ENCODE results near the gene TMEM98. TPM values are rescaled to one million over a fixed set of nuclear protein-coding genes. Genes with fewer than 3 reads are reported as not detected.

Gene TMEM98
- total and polyA plus RNA-seq, 11 donors: 5.7 to 35.8 (median 13.3) TPM

DNA sequence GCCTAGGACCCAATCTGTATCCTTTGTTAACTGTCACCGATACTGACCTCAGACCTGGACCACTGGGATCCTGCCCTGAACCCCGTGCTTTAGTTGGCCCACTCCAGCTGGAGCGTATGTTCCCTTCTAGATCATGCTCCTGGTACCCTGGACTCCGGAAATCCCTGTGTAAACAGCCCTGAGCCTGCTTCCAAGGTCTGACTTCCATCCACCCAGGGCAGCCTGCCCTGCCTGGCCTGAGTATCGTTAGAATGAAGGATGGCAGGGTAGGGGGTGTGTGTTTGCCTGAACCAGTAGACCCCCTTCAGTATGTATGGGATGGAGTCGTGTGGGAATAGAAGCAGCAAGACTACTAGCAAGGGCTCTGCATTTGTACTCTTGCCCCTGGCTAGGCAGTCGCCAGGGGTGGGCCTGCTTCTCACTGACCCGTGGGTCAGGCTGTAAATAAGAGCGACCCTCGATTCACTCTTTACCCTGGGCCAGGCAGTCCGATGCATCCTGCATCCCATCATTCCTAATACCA, 691 bp upstream of the TMEM98 start:
- peak overlapping the region; percentile 27 to 82 (median 62) for H3K4me3 ChIP-seq
- intact Hi-C loops (cut with DNase I): no loop called here
- H3K36me3 ChIP-seq: no peaks in the 10 kb centered on the region
- H3K27me3 ChIP-seq: peaks cover 0 to 27% (median 2%) of the 10 kb centered on the region in 9 donors
- DNase-seq: no peak
- TF ChIP-seq POLR2A (IDR thresholded peaks at IDR 0.05): no peak
- TF ChIP-seq, protein P1, sequence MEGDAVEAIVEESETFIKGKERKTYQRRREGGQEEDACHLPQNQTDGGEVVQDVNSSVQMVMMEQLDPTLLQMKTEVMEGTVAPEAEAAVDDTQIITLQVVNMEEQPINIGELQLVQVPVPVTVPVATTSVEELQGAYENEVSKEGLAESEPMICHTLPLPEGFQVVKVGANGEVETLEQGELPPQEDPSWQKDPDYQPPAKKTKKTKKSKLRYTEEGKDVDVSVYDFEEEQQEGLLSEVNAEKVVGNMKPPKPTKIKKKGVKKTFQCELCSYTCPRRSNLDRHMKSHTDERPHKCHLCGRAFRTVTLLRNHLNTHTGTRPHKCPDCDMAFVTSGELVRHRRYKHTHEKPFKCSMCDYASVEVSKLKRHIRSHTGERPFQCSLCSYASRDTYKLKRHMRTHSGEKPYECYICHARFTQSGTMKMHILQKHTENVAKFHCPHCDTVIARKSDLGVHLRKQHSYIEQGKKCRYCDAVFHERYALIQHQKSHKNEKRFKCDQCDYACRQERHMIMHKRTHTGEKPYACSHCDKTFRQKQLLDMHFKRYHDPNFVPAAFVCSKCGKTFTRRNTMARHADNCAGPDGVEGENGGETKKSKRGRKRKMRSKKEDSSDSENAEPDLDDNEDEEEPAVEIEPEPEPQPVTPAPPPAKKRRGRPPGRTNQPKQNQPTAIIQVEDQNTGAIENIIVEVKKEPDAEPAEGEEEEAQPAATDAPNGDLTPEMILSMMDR (IDR thresholded peaks at IDR 0.05): no peak
- H3K27ac ChIP-seq: peak overlapping the region in 2 of 12 donors; percentile 18 to 25
- ATAC-seq: peak in 3 of 4 donors; percentile 20 to 41 (median 36)
- 35 to 41% (median 38%) methylated on average over 10 to 11 of the region's 11 CpGs for WGBS, 4 donors
- H3K9me3 ChIP-seq: no peaks in the 10 kb centered on the region
- H3K4me1 ChIP-seq: peaks cover 0 to 13% (median 2%) of the 10 kb centered on the region in 12 donors

DNA sequence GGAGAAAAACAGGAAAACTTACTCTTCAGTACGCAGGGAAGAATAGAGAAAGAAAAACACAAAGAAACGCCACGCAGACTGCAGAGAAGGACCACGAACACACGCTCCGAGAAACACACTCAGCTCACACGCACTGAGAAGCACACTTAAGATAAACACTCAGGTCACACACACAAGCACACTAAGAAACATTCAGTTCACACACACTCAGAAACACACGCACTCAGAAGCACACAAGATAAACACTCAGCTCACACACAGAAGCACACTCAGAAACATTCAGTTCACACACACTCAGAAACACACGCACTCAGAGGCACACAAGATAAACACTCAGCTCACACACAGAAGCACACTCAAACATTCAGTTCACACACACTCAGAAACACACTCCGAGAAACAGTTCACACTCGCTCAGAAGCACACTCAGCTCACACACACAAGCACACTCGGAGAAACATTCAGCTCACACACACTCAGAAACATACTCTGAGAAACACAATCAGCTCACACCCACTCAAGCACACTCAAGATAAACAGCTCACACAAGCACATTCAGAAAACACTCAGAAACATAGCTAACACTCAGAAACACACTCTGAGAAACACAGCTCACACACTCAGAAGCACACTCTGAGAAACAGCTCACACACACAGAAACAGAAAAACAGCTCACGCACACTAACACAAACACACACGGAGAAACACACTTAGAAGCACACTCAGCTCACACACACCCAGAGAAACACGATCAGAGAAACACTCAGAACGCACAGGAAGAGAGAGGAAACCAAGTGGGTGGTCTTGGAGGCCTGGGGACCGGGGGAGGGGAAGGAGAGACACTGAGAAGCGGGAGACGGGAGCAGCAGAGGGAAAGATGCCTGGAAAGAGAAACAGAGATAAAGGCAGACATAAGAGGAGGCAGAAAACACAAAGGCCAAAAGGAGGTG, 908 bp downstream of the TMEM98 start:
- 26 to 30% (median 27%) methylated on average over 19 of the region's 19 CpGs for WGBS, 4 donors
- Histone ChIP-seq H3K9me3 (no peaks in the 10 kb centered on the region), H3K27me3 (peaks cover 0 to 27% (median 2%) of the 10 kb centered on the region in 9 donors), H3K27ac (peak overlapping the region in 7 of 12 donors; percentile 30 to 64 (median 51)), H3K4me3 (peak overlapping the region; percentile 43 to 82 (median 62)), H3K4me1 (peaks cover 0 to 13% (median 2%) of the 10 kb centered on the region in 12 donors), H3K36me3 (peaks cover 0 to 11% (median 0%) of the 10 kb centered on the region in 9 donors)
- ATAC-seq (peak in 1 of 4 donors; percentile 22), DNase-seq (no peak)
- TF ChIP-seq, protein P1 (IDR thresholded peaks at IDR 0.05): no peak
- TF ChIP-seq POLR2A (IDR thresholded peaks at IDR 0.05): no peak
- intact Hi-C loops (cut with DNase I): no loop called here

DNA sequence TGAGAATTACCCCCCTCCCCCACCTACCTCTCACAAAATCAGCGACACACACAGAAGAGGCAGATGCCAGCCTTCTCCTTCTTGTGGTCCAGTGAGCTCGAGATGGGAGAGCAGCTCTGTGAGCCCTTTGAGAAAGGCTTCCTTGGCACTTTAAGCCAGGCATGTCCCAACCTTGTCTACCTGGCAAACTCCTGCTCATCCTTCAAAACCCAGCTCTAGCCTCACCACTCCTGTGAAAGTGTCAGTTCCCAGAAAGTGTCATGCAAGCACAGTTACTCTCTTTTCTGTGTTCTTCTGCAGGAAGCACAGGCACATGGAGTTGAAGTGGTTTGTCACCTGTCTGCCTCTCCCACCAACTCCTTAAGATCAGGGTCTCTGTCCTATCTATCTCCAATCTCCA, 1.6 kb downstream of the TMEM98 start:
- H3K9me3 ChIP-seq: no peaks in the 10 kb centered on the region
- DNase-seq (no peak), ATAC-seq (no peak)
- TF ChIP-seq, protein P1 (IDR thresholded peaks at IDR 0.05): no peak
- TF ChIP-seq POLR2A (IDR thresholded peaks at IDR 0.05): no peak
- WGBS, 4 donors: 62 to 88% (median 82%) methylated on average over 2 of the region's 2 CpGs
- H3K27me3 ChIP-seq: peaks cover 0 to 27% (median 2%) of the 10 kb centered on the region in 9 donors
- H3K4me1 ChIP-seq: peaks cover 0 to 13% (median 2%) of the 10 kb centered on the region in 12 donors
- H3K4me3 ChIP-seq: peak overlapping the region in 4 of 12 donors; percentile 65 to 81 (median 75)
- intact Hi-C loops (cut with DNase I): no loop called here
- no peak overlapping the region for H3K27ac ChIP-seq
- H3K36me3 ChIP-seq: peaks cover 0 to 17% (median 0%) of the 10 kb centered on the region in 9 donors

DNA sequence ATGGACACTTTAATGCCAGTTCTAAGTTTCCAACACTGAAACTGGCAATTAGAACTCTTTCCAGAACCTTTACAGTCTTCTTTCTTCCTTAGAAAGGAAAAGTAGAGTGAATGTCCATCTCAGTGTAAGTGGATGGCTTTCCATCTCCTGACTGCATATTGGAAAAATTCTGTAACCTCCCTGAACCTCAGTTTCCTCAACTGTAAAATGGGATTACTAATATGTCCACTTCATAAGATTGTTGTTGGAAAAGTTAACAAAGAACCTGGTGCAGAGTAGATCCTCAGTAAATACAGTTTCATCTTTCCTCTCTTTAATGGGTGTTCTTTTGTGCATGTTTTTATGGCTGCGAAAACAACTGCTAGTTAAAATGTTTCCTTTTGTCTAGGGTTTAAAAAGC, 2.6 kb downstream of the TMEM98 start:
- peaks cover 0 to 20% (median 0%) of the 10 kb centered on the region in 9 donors for H3K36me3 ChIP-seq
- no peaks in the 10 kb centered on the region for H3K9me3 ChIP-seq
- ATAC-seq (no peak), DNase-seq (no peak)
- H3K4me3 ChIP-seq: no peak overlapping the region
- no peak overlapping the region for H3K27ac ChIP-seq
- H3K4me1 ChIP-seq: peaks cover 0 to 13% (median 2%) of the 10 kb centered on the region in 12 donors
- intact Hi-C loops (cut with DNase I): loop anchor here in 1 of 10 donors (10.0 kb wide), 1 partner anchor 64 kb away; the partner anchor contains the start of gene SPACA3
- no peak for TF ChIP-seq POLR2A (IDR thresholded peaks at IDR 0.05)
- TF ChIP-seq, protein P1 (IDR thresholded peaks at IDR 0.05): no peak
- 94 to 100% (median 96%) methylated on average over 1 of the region's 1 CpG for WGBS, 4 donors
- H3K27me3 ChIP-seq: peaks cover 0 to 25% (median 2%) of the 10 kb centered on the region in 9 donors
